OCI-LY7 (cell line): Measurements from ENCODE around the gene EXPH5. TPM values are rescaled to one million over a fixed set of nuclear protein-coding genes. Genes with fewer than 3 reads are reported as not detected.

Source experiments
- BruUV-seq: library from RNA; stranded (reverse); fragments of 400-500 nt; replicated peaks from 2 replicates; lab custom pipeline; 2021; lab: Mats Ljungman, UMichigan
- CTCF ChIA-PET: fragments of 300-600 bp; sonication (Branson Sonifier 250); formaldehyde crosslinking; loops from one replicate; lab custom pipeline; 2022; ENCODE audit warnings: antibody characterized with exemption; ENCODE audit not compliant: unreplicated experiment; lab: Charles Lee
- POLR2A ChIA-PET: fragments of 300-600 bp; sonication (Branson Sonifier 250); formaldehyde crosslinking; loops from one replicate; lab custom pipeline; 2022; ENCODE audit warnings: antibody characterized with exemption; lab: Charles Lee
- DNase-seq: peaks from one replicate; pipeline ENCODE4 v3.0.0-alpha.2; 2015; ENCODE audit warnings: low spot score
- H2AFZ ChIP-seq: fragments of 200-600 bp; sonication (generic), shearing (Covaris generic); 2 replicates; pipeline ENCODE4 v1.6.1; 2014; ENCODE audit warnings: mild to moderate bottlenecking, antibody characterized with exemption, low read length, moderate library complexity
- H3K27ac ChIP-seq: fragments of 200-600 bp; sonication (generic); 2 replicates; pipeline ENCODE4 v1.5.1; 2014; ENCODE audit warnings: mixed run types, low read depth, mild to moderate bottlenecking, moderate library complexity, low read length, inconsistent platforms; ENCODE audit not compliant: poor library complexity, severe bottlenecking
- H3K36me3 ChIP-seq: fragments of 200-600 bp; sonication (generic); 2 replicates; pipeline ENCODE4 v1.6.1; 2014; ENCODE audit warnings: mild to moderate bottlenecking, antibody characterized with exemption, low read length, moderate library complexity, mixed read lengths; ENCODE audit not compliant: insufficient read depth
- H3K4me1 ChIP-seq: fragments of 200-600 bp; sonication (generic); 2 replicates; pipeline ENCODE4 v1.5.1; 2014; ENCODE audit warnings: mild to moderate bottlenecking, low read length; ENCODE audit not compliant: insufficient read depth, poor library complexity, severe bottlenecking
- H3K4me2 ChIP-seq: fragments of 200-600 bp; sonication (generic); 2 replicates; pipeline ENCODE4 v1.6.1; 2014; ENCODE audit warnings: mild to moderate bottlenecking, low read length
- H3K4me3 ChIP-seq: fragments of 200-600 bp; sonication (generic); 2 replicates; pipeline ENCODE4 v1.5.1; 2014; ENCODE audit warnings: mild to moderate bottlenecking, low read depth, low read length; ENCODE audit not compliant: poor library complexity, severe bottlenecking
- H3K79me2 ChIP-seq: fragments of 200-600 bp; sonication (generic); 2 replicates; pipeline ENCODE4 v1.6.1; 2016; ENCODE audit warnings: low read depth, mild to moderate bottlenecking, low read length, moderate library complexity, mixed read lengths; ENCODE audit not compliant: insufficient read depth
- H3K9me2 ChIP-seq: fragments of 200-600 bp; sonication (generic); 2 replicates; pipeline ENCODE4 v1.6.1; 2016; ENCODE audit warnings: mild to moderate bottlenecking, low read length, mixed read lengths; ENCODE audit not compliant: insufficient read depth
- H3K9me3 ChIP-seq: fragments of 200-600 bp; sonication (generic); 2 replicates; pipeline ENCODE4 v1.6.1; 2014; ENCODE audit warnings: mild to moderate bottlenecking, mixed run types, low read length, mixed read lengths
- H4K20me1 ChIP-seq: fragments of 200-600 bp; sonication (generic); 2 replicates; pipeline ENCODE4 v1.6.1; 2014; ENCODE audit warnings: mild to moderate bottlenecking, antibody characterized with exemption, low read length, moderate library complexity, mixed read lengths; ENCODE audit not compliant: insufficient read depth
- CTCF ChIP-seq: fragments of 200-600 bp; sonication (generic); conservative IDR thresholded peaks from 2 replicates; pipeline ENCODE4 v1.5.1; 2014; ENCODE audit warnings: mild to moderate bottlenecking, antibody characterized with exemption, low read length, moderate library complexity, mixed read lengths
- EZH2phosphoT487 ChIP-seq: fragments of 200-600 bp; sonication (generic); IDR thresholded peaks from 2 replicates; pipeline ENCODE4 v1.6.1; 2018; ENCODE audit warnings: low read depth, borderline replicate concordance, mild to moderate bottlenecking, mixed run types, antibody characterized with exemption, low read length, moderate library complexity, mixed read lengths
- intact Hi-C: fragments of 100-400 bp; cut with micrococcal nuclease; formaldehyde crosslinking; loops from one replicate; pipeline ENCODE4 v1.10.0; 2022; ENCODE audit not compliant: unreplicated experiment
- total RNA-seq, 2 experiments: library from RNA; depleted of rRNA in 1 of 2; stranded (reverse); fragments of >200 nt in 1 of 2; shearing (Covaris generic) in 1 of 2; gene quantifications; 2 replicates each; pipeline ENCODE4 v1.2.3, GENCODE V29; 2014 to 2022

The EXPH5 gene
- total RNA-seq, 2 experiments from 2014 or later = not detected

- no peak overlapping the region for H3K4me3 ChIP-seq
- no peaks in the 10 kb centered on the region for H3K9me2 ChIP-seq
- ChIA-PET CTCF (no interaction called here), POLR2A (no interaction called here)
- no TSS peak for BruUV-seq
- no peak overlapping the region for H3K27ac ChIP-seq
- no peaks in the 10 kb centered on the region for H4K20me1 ChIP-seq
- H3K4me1 ChIP-seq = no peaks in the 10 kb centered on the region
- H3K79me2 ChIP-seq = no peaks in the 10 kb centered on the region
- no peak for DNase-seq
- TF ChIP-seq CTCF (no peak), EZH2phosphoT487 (no peak)
- no peaks in the 10 kb centered on the region for H3K36me3 ChIP-seq
- no peak overlapping the region for H3K4me2 ChIP-seq
- no peak overlapping the region for H2AFZ ChIP-seq
- intact Hi-C loops = no loop called here
- H3K9me3 ChIP-seq = no peaks in the 10 kb centered on the region
Observed at GRCh38 chr11:108601150-108601549, 7.6 kb upstream of the EXPH5 start.

- intact Hi-C loops = no loop called here
- no peak overlapping the region for H3K4me2 ChIP-seq
- H3K4me3 ChIP-seq = no peak overlapping the region
- no peak for DNase-seq
- no TSS peak for BruUV-seq
- H4K20me1 ChIP-seq = no peaks in the 10 kb centered on the region
- no peaks in the 10 kb centered on the region for H3K36me3 ChIP-seq
- no peak overlapping the region for H2AFZ ChIP-seq
- no peaks in the 10 kb centered on the region for H3K9me2 ChIP-seq
- ChIA-PET POLR2A (no interaction called here), CTCF (no interaction called here)
- no peak overlapping the region for H3K27ac ChIP-seq
- no peaks in the 10 kb centered on the region for H3K4me1 ChIP-seq
- no peaks in the 10 kb centered on the region for H3K9me3 ChIP-seq
- no peaks in the 10 kb centered on the region for H3K79me2 ChIP-seq
- TF ChIP-seq EZH2phosphoT487 (no peak), CTCF (no peak)
Observed at GRCh38 chr11:108599978-108600377, 6.4 kb upstream of the EXPH5 start.

GRCh38 chr11:108597736-108598355 is 4.3 kb upstream of the EXPH5 start:
- H3K4me2 ChIP-seq = no peak overlapping the region
- H3K9me3 ChIP-seq = no peaks in the 10 kb centered on the region
- CTCF ChIA-PET = no interaction called here
- H3K4me3 ChIP-seq = no peak overlapping the region
- no peaks in the 10 kb centered on the region for H4K20me1 ChIP-seq
- intact Hi-C loops = no loop called here
- no peaks in the 10 kb centered on the region for H3K79me2 ChIP-seq
- H3K27ac ChIP-seq = no peak overlapping the region
- H2AFZ ChIP-seq = no peak overlapping the region
- H3K36me3 ChIP-seq = no peaks in the 10 kb centered on the region
- H3K9me2 ChIP-seq = no peaks in the 10 kb centered on the region
- no peaks in the 10 kb centered on the region for H3K4me1 ChIP-seq
- no TSS peak for BruUV-seq
- TF ChIP-seq CTCF = no peak
- no peak for DNase-seq
- POLR2A ChIA-PET = interaction anchor here (0.7 to 1.1 kb wide), 4 partner anchors 9 to 503 kb away, joined by 3 to 6 read pairs (median 3); no protein-coding TSS in a partner anchor
